GM18499 (cell line): Measurements from ENCODE around the gene P2RX2.

Experiments
- ATAC-seq: cut with Tn5 transposase; IDR thresholded peaks from one replicate; pipeline ENCODE4 v1.9.1; 2021; ENCODE audit warnings: moderate number of reproducible peaks; ENCODE audit not compliant: insufficient read depth, unreplicated experiment

P2RX2 gene

GRCh38 chr12:132600048-132601032, 18.2 kb upstream of the P2RX2 start:
- ATAC-seq = no peak

GRCh38 chr12:132601171-132601883, 17.2 kb upstream of the P2RX2 start:
- no peak for ATAC-seq

- ATAC-seq = no peak
These were observed 15.9 kb upstream of the P2RX2 start for GRCh38 chr12:132602572-132603239.

GRCh38 chr12:132603240-132604150, 15.1 kb upstream of the P2RX2 start:
- no peak for ATAC-seq

GRCh38 chr12:132604151-132604618, 14.4 kb upstream of the P2RX2 start:
- ATAC-seq = no peak

- no peak for ATAC-seq
These were observed 13.7 kb upstream of the P2RX2 start for GRCh38 chr12:132604668-132605441.

GRCh38 chr12:132605892-132606291, 12.7 kb upstream of the P2RX2 start:
- no peak for ATAC-seq

- ATAC-seq = no peak
These were observed 12.1 kb upstream of the P2RX2 start for GRCh38 chr12:132606466-132606865.

GRCh38 chr12:132606927-132607326, 11.6 kb upstream of the P2RX2 start:
- ATAC-seq = no peak

GRCh38 chr12:132608231-132609171, 10.1 kb upstream of the P2RX2 start:
- no peak for ATAC-seq

GRCh38 chr12:132610051-132610759, 8.4 kb upstream of the P2RX2 start, which contains the start of gene LRCOL1:
LRCOL1 (minus strand) TSS chr12:132610582; CDS start chr12:132606251, 4,331 bp downstream.
- ATAC-seq = no peak

- no peak for ATAC-seq
These were observed 7.5 kb upstream of the P2RX2 start for GRCh38 chr12:132610866-132611602.

GRCh38 chr12:132611620-132612019, 7.0 kb upstream of the P2RX2 start:
- no peak for ATAC-seq

GRCh38 chr12:132614029-132614428, 4.5 kb upstream of the P2RX2 start:
- ATAC-seq = no peak

GRCh38 chr12:132614861-132615578, 3.6 kb upstream of the P2RX2 start:
- ATAC-seq = no peak

- no peak for ATAC-seq
These were observed 3.0 kb upstream of the P2RX2 start for GRCh38 chr12:132615579-132616038.
